ENCODE results near the gene NDUFC1.

DNA sequence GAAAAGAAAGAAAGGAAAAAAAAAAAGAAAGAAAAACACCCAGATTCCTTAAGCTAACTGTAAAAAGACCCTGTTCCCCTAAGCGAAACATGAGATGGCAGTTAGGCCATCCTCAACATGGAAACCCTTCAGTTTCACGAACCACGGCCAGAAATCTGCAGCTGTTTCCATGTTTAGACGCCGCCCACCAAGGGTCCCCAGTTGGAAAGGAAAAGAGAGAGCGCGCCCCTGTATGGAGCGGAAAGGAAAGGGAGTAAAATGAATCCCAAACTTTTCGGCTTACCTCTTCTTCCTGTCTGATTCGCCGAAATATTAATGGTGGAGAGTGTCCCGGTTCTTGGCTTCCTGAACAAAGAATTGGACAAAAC, 60.5 kb downstream of the NDUFC1 start:
- TF ChIP-seq, protein P1, sequence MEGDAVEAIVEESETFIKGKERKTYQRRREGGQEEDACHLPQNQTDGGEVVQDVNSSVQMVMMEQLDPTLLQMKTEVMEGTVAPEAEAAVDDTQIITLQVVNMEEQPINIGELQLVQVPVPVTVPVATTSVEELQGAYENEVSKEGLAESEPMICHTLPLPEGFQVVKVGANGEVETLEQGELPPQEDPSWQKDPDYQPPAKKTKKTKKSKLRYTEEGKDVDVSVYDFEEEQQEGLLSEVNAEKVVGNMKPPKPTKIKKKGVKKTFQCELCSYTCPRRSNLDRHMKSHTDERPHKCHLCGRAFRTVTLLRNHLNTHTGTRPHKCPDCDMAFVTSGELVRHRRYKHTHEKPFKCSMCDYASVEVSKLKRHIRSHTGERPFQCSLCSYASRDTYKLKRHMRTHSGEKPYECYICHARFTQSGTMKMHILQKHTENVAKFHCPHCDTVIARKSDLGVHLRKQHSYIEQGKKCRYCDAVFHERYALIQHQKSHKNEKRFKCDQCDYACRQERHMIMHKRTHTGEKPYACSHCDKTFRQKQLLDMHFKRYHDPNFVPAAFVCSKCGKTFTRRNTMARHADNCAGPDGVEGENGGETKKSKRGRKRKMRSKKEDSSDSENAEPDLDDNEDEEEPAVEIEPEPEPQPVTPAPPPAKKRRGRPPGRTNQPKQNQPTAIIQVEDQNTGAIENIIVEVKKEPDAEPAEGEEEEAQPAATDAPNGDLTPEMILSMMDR (conservative IDR thresholded peaks at IDR 0.05), result no peak
- TF ChIP-seq ZFX (IDR thresholded peaks at IDR 0.05), result no peak

Measured in C4-2B (cell line).